Mammary epithelial cell (primary cell): ENCODE results near the gene ILF2.

Experiments
- CTCF ChIP-seq, 2 donors: IDR thresholded peaks in 1 of 2; conservative IDR thresholded peaks in 1 of 2; 2 replicates each; pipeline ENCODE4 v1.5.1; 2011 to 2012; ENCODE audit warnings: inconsistent platforms in 2 of 2, low read length in 2 of 2, mild to moderate bottlenecking in 2 of 2, control low read depth in 1 of 2, low read depth in 1 of 2; ENCODE audit not compliant: insufficient read depth in 1 of 2; ENCODE audit errors: extremely low read depth in 1 of 2
- EZH2 ChIP-seq: IDR thresholded peaks from 2 replicates; pipeline ENCODE4 v1.6.1; 2012; ENCODE audit warnings: low read length, inconsistent platforms, borderline replicate concordance

- no peak for TF ChIP-seq CTCF (conservative IDR thresholded peaks at IDR 0.05 in 1 of 2, IDR thresholded peaks at IDR 0.05 in 1 of 2; ENCODE audit: extremely low read depth in 1 of 2, insufficient read depth in 1 of 2, low read depth in 1 of 2, low read length in 2 of 2)
- TF ChIP-seq EZH2 = no peak
Observed at GRCh38 chr1:153643100-153643499, 27.7 kb downstream of the ILF2 start.
